H9 (cell line): ENCODE results near the gene RB1. TPM values are rescaled to one million over a fixed set of nuclear protein-coding genes. Genes with fewer than 3 reads are reported as not detected.

ENCODE experiments used
- DNase-seq: peaks from one replicate; pipeline ENCODE4 v3.0.0-alpha.2; 2017
- H2AFZ ChIP-seq: one replicate; pipeline ENCODE4 v1.6.1; 2013; ENCODE audit warnings: mild to moderate bottlenecking, low read length, control low read depth, moderate library complexity
- H2AK5ac ChIP-seq: 2 replicates; pipeline ENCODE4 v1.6.1; 2013; ENCODE audit warnings: low read length, control low read depth, mixed read lengths; ENCODE audit not compliant: insufficient read length
- H2BK120ac ChIP-seq: one replicate; pipeline ENCODE4 v1.6.1; 2013; ENCODE audit warnings: low read depth, mild to moderate bottlenecking, low read length, control low read depth, inconsistent platforms; ENCODE audit not compliant: poor library complexity, severe bottlenecking
- H2BK12ac ChIP-seq: 2 replicates; pipeline ENCODE4 v1.6.1; 2013; ENCODE audit warnings: low read length, control low read depth, mixed read lengths, low read depth; ENCODE audit not compliant: insufficient read length
- H2BK15ac ChIP-seq: 2 replicates; pipeline ENCODE4 v1.6.1; 2013; ENCODE audit warnings: low read depth, low read length, control low read depth
- H2BK20ac ChIP-seq: one replicate; pipeline ENCODE4 v1.6.1; 2013; ENCODE audit warnings: low read depth, mild to moderate bottlenecking, low read length, control low read depth, inconsistent platforms; ENCODE audit not compliant: poor library complexity, severe bottlenecking
- H2BK5ac ChIP-seq: 2 replicates; pipeline ENCODE4 v1.6.1; 2013; ENCODE audit warnings: low read length, control low read depth, mixed read lengths; ENCODE audit not compliant: insufficient read length
- H3K14ac ChIP-seq: 2 replicates; pipeline ENCODE4 v1.6.1; 2013; ENCODE audit warnings: low read length, control low read depth; ENCODE audit not compliant: insufficient read depth
- H3K18ac ChIP-seq: 2 replicates; pipeline ENCODE4 v1.6.1; 2013; ENCODE audit warnings: low read depth, mild to moderate bottlenecking, mixed read lengths, low read length, control low read depth; ENCODE audit not compliant: insufficient read length
- H3K23ac ChIP-seq: 2 replicates; pipeline ENCODE4 v1.6.1; 2013; ENCODE audit warnings: low read length, control low read depth, mixed read lengths, low read depth; ENCODE audit not compliant: insufficient read length
- H3K23me2 ChIP-seq: 2 replicates; pipeline ENCODE4 v1.6.1; 2013; ENCODE audit warnings: low read depth, mild to moderate bottlenecking, mixed read lengths, low read length, control low read depth; ENCODE audit not compliant: insufficient read length, poor library complexity, severe bottlenecking
- H3K27ac ChIP-seq: 2 replicates; pipeline ENCODE4 v1.5.1; 2013; ENCODE audit warnings: low read length, control low read depth, mixed read lengths, low read depth; ENCODE audit not compliant: insufficient read length
- H3K27me3 ChIP-seq: 2 replicates; pipeline ENCODE4 v1.6.1; 2013; ENCODE audit warnings: low read length, control low read depth, inconsistent platforms; ENCODE audit not compliant: insufficient read depth
- H3K4ac ChIP-seq: 2 replicates; pipeline ENCODE4 v1.6.1; 2013; ENCODE audit warnings: low read depth, mild to moderate bottlenecking, control low read depth, inconsistent platforms, low read length, moderate library complexity
- H3K4me1 ChIP-seq: 2 replicates; pipeline ENCODE4 v1.6.1; 2013; ENCODE audit warnings: low read length, control low read depth, inconsistent platforms; ENCODE audit not compliant: insufficient read depth
- H3K4me2 ChIP-seq: 2 replicates; pipeline ENCODE4 v1.6.1; 2013; ENCODE audit warnings: low read length, control low read depth, mixed read lengths; ENCODE audit not compliant: insufficient read length, insufficient read depth
- H3K56ac ChIP-seq: 2 replicates; pipeline ENCODE4 v1.6.1; 2013; ENCODE audit warnings: low read depth, mild to moderate bottlenecking, mixed read lengths, low read length, control low read depth; ENCODE audit not compliant: insufficient read length
- H3K79me1 ChIP-seq: 2 replicates; pipeline ENCODE4 v1.6.1; 2013; ENCODE audit warnings: low read depth, mild to moderate bottlenecking, moderate library complexity, low read length, control low read depth, inconsistent platforms; ENCODE audit not compliant: insufficient read depth, poor library complexity, severe bottlenecking
- H3K79me2 ChIP-seq: 2 replicates; pipeline ENCODE4 v1.6.1; 2013; ENCODE audit warnings: low read length, control low read depth, inconsistent platforms; ENCODE audit not compliant: insufficient read depth
- H3K9ac ChIP-seq: 2 replicates; pipeline ENCODE4 v1.6.1; 2013; ENCODE audit warnings: low read length, control low read depth, mixed read lengths; ENCODE audit not compliant: insufficient read length; ENCODE audit errors: extremely low read depth
- H3K9me3 ChIP-seq: one replicate; pipeline ENCODE4 v1.6.1; 2013; ENCODE audit warnings: low read depth, low read length, inconsistent platforms; ENCODE audit not compliant: control insufficient read depth
- H3T11ph ChIP-seq: one replicate; pipeline ENCODE4 v1.6.1; 2013; ENCODE audit warnings: mild to moderate bottlenecking, low read length, control low read depth, inconsistent platforms
- H4K20me1 ChIP-seq: one replicate; pipeline ENCODE4 v1.6.1; 2013; ENCODE audit not compliant: control insufficient read depth, insufficient read length, insufficient read depth
- H4K5ac ChIP-seq: 2 replicates; pipeline ENCODE4 v1.6.1; 2013; ENCODE audit warnings: low read depth, mild to moderate bottlenecking, mixed read lengths, low read length, control low read depth; ENCODE audit not compliant: insufficient read length
- H4K8ac ChIP-seq: replicated peaks from 2 replicates; pipeline ENCODE4 v1.6.1; 2013; ENCODE audit warnings: low read length, control low read depth, mixed read lengths, low read depth; ENCODE audit not compliant: insufficient read length
- H4K91ac ChIP-seq: 2 replicates; pipeline ENCODE4 v1.6.1; 2013; ENCODE audit warnings: low read depth, mild to moderate bottlenecking, moderate library complexity, mixed read lengths, low read length, control low read depth; ENCODE audit not compliant: insufficient read length
- H3K27ac Mint-ChIP-seq, 3 experiments: 2 replicates in 2 of 3; 3 replicates in 1 of 3; pipeline ENCODE4 v1.8.0; 2020 to 2021; ENCODE audit warnings: mixed read lengths in 3 of 3, mild to moderate bottlenecking in 1 of 3, moderate library complexity in 1 of 3
- H3K27me3 Mint-ChIP-seq: 2 replicates; pipeline ENCODE4 v1.8.0; 2021; ENCODE audit warnings: low read depth, mild to moderate bottlenecking, moderate library complexity, mixed read lengths
- H3K36me3 Mint-ChIP-seq, 3 experiments: 2 replicates in 2 of 3; 3 replicates in 1 of 3; pipeline ENCODE4 v1.8.0; 2020 to 2021; ENCODE audit warnings: low read depth in 3 of 3, mixed read lengths in 3 of 3; ENCODE audit not compliant: insufficient read depth in 1 of 3
- H3K4me1 Mint-ChIP-seq, 2 experiments: 2 replicates each; pipeline ENCODE4 v1.8.0; 2020; ENCODE audit warnings: mixed read lengths in 2 of 2
- H3K4me3 Mint-ChIP-seq, 2 experiments: 2 replicates in 1 of 2; 3 replicates in 1 of 2; pipeline ENCODE4 v1.8.0; 2020 to 2021; ENCODE audit warnings: mild to moderate bottlenecking in 2 of 2, mixed read lengths in 2 of 2, moderate library complexity in 1 of 2
- H3K9me3 Mint-ChIP-seq, 2 experiments: 2 replicates in 1 of 2; 3 replicates in 1 of 2; pipeline ENCODE4 v1.8.0; 2020; ENCODE audit warnings: mild to moderate bottlenecking in 2 of 2, mixed read lengths in 2 of 2, moderate library complexity in 1 of 2
- WGBS: extraction: QIAGEN DNeasy Blood & Tissue Kit; methylation state at CpG from one replicate; pipeline ENCODE4 v1.1.7; 2013; ENCODE audit warnings: missing lambda C conversion rate, low lambda C conversion rate, mixed read lengths; ENCODE audit not compliant: insufficient read length; ENCODE audit errors: extremely low coverage; 5-methylcytosine and 5-hydroxymethylcytosine counted together
- total RNA-seq: library from RNA; stranded (reverse); gene quantifications from 2 replicates; pipeline ENCODE4 v1.2.1, GENCODE V29; 2021
- TF ChIP-seq, protein P1 (sequence below): fragments of 200-600 bp; sonication (generic); conservative IDR thresholded peaks from 3 replicates; pipeline ENCODE4 v1.8.0; 2021; ENCODE audit warnings: antibody characterized with exemption, mild to moderate bottlenecking

RB1 gene
- total RNA-seq, 1 experiment from 2014 or later = 20.5 TPM

DNA sequence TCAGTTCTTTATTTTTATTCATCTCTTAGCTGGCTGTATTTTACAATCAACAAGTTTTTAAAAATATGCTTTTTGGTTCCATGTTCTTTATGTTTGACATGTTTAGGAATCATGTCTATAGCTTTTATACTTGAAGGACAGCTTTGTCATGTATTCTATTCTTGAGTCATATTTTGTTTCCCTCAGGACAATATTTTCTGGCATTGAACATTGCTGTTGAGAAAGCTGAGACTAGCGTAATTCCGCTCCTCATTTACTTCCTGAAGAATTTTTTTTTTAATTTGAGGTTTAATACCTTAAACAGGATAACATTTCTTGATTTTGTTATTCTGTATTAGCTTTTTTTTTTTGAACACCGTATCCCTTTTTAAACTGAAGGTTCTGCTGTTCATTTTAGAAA lies 53.2 kb downstream of the RB1 start:
- no peak overlapping the region for H4K91ac ChIP-seq
- TF ChIP-seq, protein P1, sequence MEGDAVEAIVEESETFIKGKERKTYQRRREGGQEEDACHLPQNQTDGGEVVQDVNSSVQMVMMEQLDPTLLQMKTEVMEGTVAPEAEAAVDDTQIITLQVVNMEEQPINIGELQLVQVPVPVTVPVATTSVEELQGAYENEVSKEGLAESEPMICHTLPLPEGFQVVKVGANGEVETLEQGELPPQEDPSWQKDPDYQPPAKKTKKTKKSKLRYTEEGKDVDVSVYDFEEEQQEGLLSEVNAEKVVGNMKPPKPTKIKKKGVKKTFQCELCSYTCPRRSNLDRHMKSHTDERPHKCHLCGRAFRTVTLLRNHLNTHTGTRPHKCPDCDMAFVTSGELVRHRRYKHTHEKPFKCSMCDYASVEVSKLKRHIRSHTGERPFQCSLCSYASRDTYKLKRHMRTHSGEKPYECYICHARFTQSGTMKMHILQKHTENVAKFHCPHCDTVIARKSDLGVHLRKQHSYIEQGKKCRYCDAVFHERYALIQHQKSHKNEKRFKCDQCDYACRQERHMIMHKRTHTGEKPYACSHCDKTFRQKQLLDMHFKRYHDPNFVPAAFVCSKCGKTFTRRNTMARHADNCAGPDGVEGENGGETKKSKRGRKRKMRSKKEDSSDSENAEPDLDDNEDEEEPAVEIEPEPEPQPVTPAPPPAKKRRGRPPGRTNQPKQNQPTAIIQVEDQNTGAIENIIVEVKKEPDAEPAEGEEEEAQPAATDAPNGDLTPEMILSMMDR = no peak
- H2AFZ ChIP-seq = no peak overlapping the region
- Mint-ChIP-seq H3K36me3 (peaks cover 24 to 34% (median 34%) of the 10 kb centered on the region in 3 experiments), H3K27me3 (no peaks in the 10 kb centered on the region), H3K4me1 (no peaks in the 10 kb centered on the region), H3K4me3 (no peak overlapping the region), H3K9me3 (peaks cover 27% of the 10 kb centered on the region in 2 experiments; a peak in 4 of 5 replicates), H3K27ac (no peak overlapping the region)
- no peaks in the 10 kb centered on the region for H3K23me2 ChIP-seq
- H3K56ac ChIP-seq = no peak overlapping the region
- no peaks in the 10 kb centered on the region for H3K79me1 ChIP-seq
- no peak overlapping the region for H3K4ac ChIP-seq
- H2BK5ac ChIP-seq = no peak overlapping the region
- no peak overlapping the region for H3T11ph ChIP-seq
- H4K8ac ChIP-seq = no peak overlapping the region
- H3K27ac ChIP-seq = no peak overlapping the region
- H2BK20ac ChIP-seq = no peak overlapping the region
- no peak overlapping the region for H3K9ac ChIP-seq
- H4K5ac ChIP-seq = no peak overlapping the region
- no peak overlapping the region for H2BK12ac ChIP-seq
- H4K20me1 ChIP-seq = no peaks in the 10 kb centered on the region
- no peak overlapping the region for H2AK5ac ChIP-seq
- no peak overlapping the region for H2BK15ac ChIP-seq
- no peaks in the 10 kb centered on the region for H3K4me1 ChIP-seq
- H3K14ac ChIP-seq = no peak overlapping the region
- no peak overlapping the region for H2BK120ac ChIP-seq
- no peaks in the 10 kb centered on the region for H3K79me2 ChIP-seq
- H3K9me3 ChIP-seq = no peaks in the 10 kb centered on the region
- DNase-seq = no peak
- no peaks in the 10 kb centered on the region for H3K27me3 ChIP-seq
- WGBS = no CpG with 5 or more reads among the region's 3 CpGs
- no peak overlapping the region for H3K4me2 ChIP-seq
- no peak overlapping the region for H3K18ac ChIP-seq
- H3K23ac ChIP-seq = no peak overlapping the region
